SKM-1 treated with dmso at 0.1 percent for 144 hours (cell line): ENCODE data around the gene SOX9.
"Not testable (repeated sequence)": the region's sequence is repeated elsewhere in the genome, so short reads cannot be mapped to it uniquely, and the experiment has no call there.

ENCODE experiments used
- DNase-seq: peaks from one replicate; lab custom pipeline; 2025; ENCODE audit not compliant: unreplicated experiment; lab: John Stamatoyannopoulos, UW

SOX9 gene

DNA sequence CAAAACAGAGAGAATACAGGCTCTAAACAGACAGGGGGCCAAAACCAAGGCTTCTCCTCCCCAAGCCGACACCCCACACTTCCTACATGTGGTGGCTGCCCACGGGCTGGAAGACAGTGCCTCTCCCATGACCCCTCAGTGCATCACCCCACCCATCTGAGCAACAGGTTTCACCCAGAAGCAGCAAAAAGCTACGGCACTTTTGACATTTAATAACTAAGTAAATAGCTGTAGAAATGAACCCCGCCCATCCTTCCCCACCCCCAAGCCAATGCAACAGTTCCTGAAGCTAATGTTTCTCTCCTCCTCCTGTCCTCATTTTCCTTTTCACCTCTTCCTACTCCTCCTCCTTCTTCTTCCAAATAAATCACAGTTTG is 9.9 kb upstream of the SOX9 start:
- DNase-seq, result no peak

DNA sequence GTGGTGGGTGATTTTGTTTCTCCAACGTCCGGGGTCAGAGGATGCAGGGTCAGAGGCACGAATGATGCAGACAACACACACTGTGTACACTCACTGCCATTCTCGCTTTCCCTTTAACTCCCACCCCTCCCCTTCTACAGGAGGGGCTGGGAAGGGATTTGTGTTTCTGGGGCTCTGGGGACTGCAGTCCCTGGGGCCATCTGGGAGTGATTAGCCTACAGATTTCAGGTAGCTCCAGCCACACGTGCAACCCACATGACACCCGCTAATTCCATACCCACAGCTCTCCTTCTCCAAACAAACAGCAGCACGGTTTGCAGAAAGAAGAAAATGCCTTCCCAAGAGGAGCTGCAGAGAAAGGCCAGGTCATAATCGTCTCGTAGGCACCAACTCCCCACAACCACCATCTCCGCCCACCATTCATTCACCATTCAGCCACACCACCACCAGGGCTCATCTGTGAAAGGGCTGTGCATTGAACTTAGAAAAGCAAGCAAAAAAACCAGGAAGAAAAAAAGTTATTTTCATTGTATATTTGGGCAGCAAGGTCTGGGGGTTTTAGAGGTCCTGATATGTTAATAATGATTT is 9.4 kb upstream of the SOX9 start:
- DNase-seq, result no peak

DNA sequence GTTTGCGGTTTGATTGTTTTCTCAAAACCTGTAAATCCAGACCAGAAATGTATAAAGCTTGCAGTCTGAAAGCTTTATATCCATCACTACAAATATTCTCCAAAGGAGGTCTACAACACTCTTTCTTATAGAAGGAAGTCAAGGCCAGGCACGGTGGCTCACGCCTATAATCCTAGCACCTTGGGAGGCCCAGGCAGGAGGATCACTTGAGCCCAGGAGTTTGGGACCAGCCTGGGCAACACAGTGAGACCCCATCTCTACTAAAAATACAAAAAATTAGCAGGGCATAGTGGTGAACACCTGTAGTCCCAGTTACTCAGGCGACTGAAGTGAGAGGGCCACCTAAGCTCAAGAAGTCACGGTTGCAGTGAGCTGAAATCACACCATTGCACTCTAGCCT is 8.9 kb upstream of the SOX9 start:
- DNase-seq, result not testable (repeated sequence)

- no peak for DNase-seq
Measured at GRCh38 chr17:72113751-72114150, 7.1 kb upstream of the SOX9 start.

- no peak for DNase-seq
Measured at GRCh38 chr17:72115781-72116525, 4.9 kb upstream of the SOX9 start.

- DNase-seq, result no peak
Measured at GRCh38 chr17:72116661-72117521, 3.9 kb upstream of the SOX9 start.

DNA sequence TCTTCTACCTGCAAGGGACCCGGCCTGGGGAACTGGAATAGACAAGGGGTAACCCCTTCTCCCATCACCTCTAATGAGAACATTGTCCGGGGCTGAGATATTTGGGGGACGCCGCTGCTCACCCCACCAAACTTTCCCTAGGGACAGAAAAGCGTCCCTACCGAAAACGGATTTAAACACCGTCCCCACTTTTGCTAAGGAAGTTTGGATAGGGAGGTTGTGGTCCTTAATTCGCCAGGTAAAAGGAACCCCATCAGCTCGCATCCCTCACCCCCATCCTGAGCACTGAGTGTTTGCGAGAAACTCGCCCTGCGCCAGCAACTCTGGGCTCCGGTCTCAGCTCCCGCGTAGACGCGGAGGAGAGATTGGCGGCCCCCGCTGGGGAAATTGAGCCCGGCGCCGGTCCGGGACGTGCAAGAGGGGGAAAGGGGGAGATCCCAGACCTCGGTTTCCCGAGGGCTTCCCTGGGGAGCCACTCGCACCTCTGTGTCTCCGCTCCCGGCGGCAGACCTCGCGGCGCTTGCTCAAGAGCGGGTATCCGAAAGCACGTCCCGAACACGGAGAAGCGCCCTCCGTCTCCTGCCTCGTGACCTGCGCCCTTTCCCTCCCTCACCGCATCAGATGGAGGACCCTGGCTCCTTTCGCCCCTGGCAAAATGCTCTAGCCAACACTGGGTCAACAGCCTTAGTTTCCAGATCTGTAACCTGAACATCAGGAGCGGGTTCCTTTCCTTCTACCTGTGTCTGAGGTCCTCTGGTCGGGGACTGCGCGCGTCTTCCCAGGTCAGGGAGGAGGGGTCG is 3.1 kb upstream of the SOX9 start:
- DNase-seq, result no peak

DNA sequence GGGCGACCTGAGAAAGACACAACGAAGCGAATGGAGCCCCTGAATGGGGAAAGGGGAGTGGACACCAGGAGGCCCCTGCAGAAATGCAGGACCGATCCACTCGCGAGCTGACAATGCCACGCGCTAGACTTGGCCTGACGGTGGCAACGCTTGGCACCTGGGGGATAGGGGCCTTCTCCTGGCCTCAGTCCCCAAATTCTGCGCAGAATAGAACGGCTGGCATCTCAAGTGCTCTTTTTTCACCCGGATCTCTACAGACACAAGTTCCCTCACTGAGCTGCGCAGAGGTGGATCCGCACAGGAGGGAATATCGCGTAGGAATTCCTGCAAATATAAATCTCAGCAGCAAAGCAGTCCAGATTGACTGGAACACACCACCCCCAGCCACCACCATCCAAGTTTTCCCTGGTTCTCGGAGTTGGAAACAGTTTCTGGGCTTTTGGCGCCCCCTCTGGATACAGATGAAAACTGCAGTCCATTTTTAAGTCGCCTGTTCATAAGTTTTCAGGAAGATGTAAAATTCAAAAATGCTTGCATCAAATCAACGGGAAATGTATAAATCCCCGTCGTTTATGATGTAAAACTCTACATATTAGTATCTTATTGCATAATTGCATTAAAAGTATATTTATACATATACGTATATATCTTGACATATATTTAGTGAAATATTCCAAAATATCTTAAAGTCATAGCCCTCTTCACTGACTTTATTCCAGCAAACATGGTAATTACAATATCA is 2.3 kb upstream of the SOX9 start:
- peak; percentile 13 for DNase-seq

DNA sequence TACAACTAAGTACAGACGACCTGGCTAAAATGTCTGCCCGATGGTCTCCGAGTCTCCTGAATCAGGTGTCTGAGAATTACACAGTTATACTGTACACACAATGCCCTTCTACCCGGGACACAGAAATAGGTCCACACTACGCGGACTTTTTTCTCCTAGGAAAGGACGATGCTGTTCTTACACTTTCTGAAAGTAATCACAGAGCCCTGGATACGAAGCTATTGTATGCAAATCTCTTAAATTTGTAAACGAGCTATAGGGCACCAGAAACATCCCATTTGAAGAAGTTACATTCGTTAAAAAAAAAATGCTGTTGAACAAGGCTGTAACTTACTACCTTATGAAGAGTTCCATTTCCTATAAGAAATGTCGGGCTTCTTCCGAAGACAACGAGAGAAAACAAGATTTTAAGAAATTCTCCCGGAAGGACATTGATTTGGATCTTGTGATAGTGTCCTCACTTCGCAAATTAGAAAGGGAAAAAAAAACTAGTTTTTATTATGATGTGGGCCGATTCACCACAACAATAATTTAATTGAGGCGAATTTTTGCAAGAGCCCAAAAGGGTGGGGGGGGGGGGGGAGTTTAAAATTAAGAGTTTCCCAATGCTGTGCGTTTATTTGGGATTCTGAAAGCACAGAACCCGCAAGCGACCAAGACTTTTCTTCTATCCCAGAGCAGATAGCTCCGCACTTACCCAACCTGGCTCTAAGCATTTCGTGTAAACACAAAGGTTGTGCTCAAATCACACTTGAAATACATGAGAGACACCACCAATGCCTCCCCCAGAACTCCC is 1.5 kb upstream of the SOX9 start:
- no peak for DNase-seq

DNA sequence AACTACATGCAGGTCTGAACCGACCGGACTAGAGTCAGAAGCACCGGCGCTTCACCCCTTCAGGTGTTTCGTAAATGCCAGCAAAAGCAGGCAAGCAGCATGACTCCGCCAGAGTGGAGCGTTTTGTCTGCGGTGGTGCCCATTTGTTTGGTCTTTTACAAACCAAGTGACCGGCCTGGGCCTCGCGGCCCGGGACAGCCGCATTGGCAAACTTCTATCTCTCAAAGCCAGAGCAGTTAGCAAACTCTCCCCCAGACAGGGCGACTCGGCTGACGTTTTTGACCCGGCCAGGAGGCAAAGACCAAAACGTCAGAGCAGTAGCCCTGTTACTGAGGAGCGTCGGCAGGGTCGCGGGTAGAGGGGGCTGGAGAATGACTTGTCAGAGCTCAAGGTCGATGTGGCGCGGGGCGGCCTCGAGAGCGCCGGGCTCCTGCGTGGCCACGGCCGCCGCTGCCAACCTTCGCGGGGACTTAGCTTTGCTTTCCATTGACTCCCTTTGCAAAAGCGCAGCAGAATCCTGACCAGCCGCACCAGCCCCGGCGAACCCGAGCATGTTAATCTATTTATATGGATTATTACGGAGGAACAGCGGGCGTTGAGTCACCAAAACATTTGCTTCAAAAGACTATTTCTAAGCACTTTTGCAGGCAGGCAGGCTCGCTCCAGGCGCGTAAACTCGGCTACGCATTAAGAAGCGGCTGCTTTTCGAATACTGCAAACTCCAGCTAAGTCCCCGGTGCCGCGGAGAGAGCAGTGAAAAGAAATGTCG is 763 bp upstream of the SOX9 start:
- DNase-seq, result no peak

DNA sequence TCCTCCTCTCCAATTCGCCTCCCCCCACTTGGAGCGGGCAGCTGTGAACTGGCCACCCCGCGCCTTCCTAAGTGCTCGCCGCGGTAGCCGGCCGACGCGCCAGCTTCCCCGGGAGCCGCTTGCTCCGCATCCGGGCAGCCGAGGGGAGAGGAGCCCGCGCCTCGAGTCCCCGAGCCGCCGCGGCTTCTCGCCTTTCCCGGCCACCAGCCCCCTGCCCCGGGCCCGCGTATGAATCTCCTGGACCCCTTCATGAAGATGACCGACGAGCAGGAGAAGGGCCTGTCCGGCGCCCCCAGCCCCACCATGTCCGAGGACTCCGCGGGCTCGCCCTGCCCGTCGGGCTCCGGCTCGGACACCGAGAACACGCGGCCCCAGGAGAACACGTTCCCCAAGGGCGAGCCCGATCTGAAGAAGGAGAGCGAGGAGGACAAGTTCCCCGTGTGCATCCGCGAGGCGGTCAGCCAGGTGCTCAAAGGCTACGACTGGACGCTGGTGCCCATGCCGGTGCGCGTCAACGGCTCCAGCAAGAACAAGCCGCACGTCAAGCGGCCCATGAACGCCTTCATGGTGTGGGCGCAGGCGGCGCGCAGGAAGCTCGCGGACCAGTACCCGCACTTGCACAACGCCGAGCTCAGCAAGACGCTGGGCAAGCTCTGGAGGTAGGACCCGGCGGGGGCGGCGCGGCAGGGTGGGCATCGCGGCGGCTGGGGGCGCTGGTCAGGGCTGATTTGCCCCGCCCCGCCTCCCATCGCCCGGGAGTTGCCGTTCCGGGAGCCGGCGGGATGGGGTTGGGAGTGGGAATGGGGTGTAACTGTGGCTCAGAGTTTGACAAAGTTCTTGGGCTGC is 567 bp downstream of the SOX9 start:
- no peak for DNase-seq

GRCh38 chr17:72122010-72122764 is 1.4 kb downstream of the SOX9 start:
- no peak for DNase-seq

DNA sequence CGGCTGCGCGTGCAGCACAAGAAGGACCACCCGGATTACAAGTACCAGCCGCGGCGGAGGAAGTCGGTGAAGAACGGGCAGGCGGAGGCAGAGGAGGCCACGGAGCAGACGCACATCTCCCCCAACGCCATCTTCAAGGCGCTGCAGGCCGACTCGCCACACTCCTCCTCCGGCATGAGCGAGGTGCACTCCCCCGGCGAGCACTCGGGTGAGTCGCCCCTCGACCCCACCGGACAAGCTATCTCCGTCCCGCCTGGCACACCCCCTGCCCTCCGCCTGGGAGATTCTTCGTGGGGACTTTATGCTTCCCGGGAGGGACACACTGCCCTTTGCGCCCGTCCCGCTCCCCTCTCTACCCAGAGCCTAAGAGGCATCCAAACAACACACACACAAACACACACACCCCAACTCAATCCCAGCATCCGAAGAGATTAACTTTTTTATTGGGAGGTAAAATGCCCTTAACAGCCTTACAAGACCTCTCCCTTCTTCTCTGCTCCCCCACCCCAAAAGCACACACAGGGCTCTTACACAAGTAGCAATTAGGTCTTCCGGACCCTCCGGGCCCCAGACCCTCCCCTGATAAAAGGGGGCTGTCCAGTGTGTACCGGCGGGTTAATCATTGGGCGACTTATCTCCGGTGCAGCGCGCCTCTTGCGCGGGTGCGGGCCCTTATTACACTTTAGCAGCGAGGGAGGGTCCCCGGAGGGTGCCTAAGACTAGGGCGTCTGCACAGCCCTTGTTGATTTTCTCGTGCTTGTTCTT is 2.1 kb downstream of the SOX9 start:
- no peak for DNase-seq

DNA sequence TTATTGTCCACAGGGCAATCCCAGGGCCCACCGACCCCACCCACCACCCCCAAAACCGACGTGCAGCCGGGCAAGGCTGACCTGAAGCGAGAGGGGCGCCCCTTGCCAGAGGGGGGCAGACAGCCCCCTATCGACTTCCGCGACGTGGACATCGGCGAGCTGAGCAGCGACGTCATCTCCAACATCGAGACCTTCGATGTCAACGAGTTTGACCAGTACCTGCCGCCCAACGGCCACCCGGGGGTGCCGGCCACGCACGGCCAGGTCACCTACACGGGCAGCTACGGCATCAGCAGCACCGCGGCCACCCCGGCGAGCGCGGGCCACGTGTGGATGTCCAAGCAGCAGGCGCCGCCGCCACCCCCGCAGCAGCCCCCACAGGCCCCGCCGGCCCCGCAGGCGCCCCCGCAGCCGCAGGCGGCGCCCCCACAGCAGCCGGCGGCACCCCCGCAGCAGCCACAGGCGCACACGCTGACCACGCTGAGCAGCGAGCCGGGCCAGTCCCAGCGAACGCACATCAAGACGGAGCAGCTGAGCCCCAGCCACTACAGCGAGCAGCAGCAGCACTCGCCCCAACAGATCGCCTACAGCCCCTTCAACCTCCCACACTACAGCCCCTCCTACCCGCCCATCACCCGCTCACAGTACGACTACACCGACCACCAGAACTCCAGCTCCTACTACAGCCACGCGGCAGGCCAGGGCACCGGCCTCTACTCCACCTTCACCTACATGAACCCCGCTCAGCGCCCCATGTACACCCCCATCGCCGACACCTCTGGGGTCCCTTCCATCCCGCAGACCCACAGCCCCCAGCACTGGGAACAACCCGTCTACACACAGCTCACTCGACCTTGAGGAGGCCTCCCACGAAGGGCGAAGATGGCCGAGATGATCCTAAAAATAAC is 3.0 kb downstream of the SOX9 start:
- no peak for DNase-seq

- no peak for DNase-seq
Measured at GRCh38 chr17:72124438-72124775, 3.6 kb downstream of the SOX9 start.

- DNase-seq, result no peak
Measured at GRCh38 chr17:72125226-72125651, 4.4 kb downstream of the SOX9 start.
